ENCODE measurements around the gene MBNL1.

MBNL1 gene

GRCh38 chr3:152346740-152347139, 78.0 kb downstream of the MBNL1 start:
- no peak for TF ChIP-seq CTCF (conservative IDR thresholded peaks at IDR 0.05; ENCODE audit: control insufficient read depth, insufficient read depth, low read depth, low read length)
- peak; percentile 28 for DNase-seq (ENCODE audit: low read depth)
- H3K4me3 ChIP-seq (ENCODE audit: control insufficient read depth, low read depth, low read length) = no peak overlapping the region

GRCh38 chr3:152348436-152349177, 79.9 kb downstream of the MBNL1 start:
- no peak overlapping the region for H3K4me3 ChIP-seq (ENCODE audit: control insufficient read depth, low read depth, low read length)
- TF ChIP-seq CTCF (conservative IDR thresholded peaks at IDR 0.05; ENCODE audit: control insufficient read depth, insufficient read depth, low read depth, low read length) = no peak
- DNase-seq (ENCODE audit: low read depth) = peak; percentile 21

GRCh38 chr3:152349392-152349791, 80.7 kb downstream of the MBNL1 start:
- no peak overlapping the region for H3K4me3 ChIP-seq (ENCODE audit: control insufficient read depth, low read depth, low read length)
- TF ChIP-seq CTCF (conservative IDR thresholded peaks at IDR 0.05; ENCODE audit: control insufficient read depth, insufficient read depth, low read depth, low read length) = no peak
- peak; percentile 47 for DNase-seq (ENCODE audit: low read depth)

GRCh38 chr3:152350139-152350538, 81.4 kb downstream of the MBNL1 start:
- peak; percentile 25 for DNase-seq (ENCODE audit: low read depth)
- TF ChIP-seq CTCF (conservative IDR thresholded peaks at IDR 0.05; ENCODE audit: control insufficient read depth, insufficient read depth, low read depth, low read length) = no peak
- H3K4me3 ChIP-seq (ENCODE audit: control insufficient read depth, low read depth, low read length) = no peak overlapping the region

- H3K4me3 ChIP-seq (ENCODE audit: control insufficient read depth, low read depth, low read length) = no peak overlapping the region
- no peak for DNase-seq (ENCODE audit: low read depth)
- TF ChIP-seq CTCF (conservative IDR thresholded peaks at IDR 0.05; ENCODE audit: control insufficient read depth, insufficient read depth, low read depth, low read length) = no peak
These were observed 82.0 kb downstream of the MBNL1 start for GRCh38 chr3:152350776-152351175.

- peak; percentile 72 for DNase-seq (ENCODE audit: low read depth)
- TF ChIP-seq CTCF (conservative IDR thresholded peaks at IDR 0.05; ENCODE audit: control insufficient read depth, insufficient read depth, low read depth, low read length) = no peak
- H3K4me3 ChIP-seq (ENCODE audit: control insufficient read depth, low read depth, low read length) = no peak overlapping the region
These were observed 83.8 kb downstream of the MBNL1 start for GRCh38 chr3:152352554-152352953.
